Measurements from ENCODE around the gene DNAJC2. TPM values are rescaled to one million over a fixed set of nuclear protein-coding genes. Genes with fewer than 3 reads are reported as not detected.
A peak's percentile ranks its signal among the peaks of the same experiment; 100 is the strongest.

Gene DNAJC2
- total RNA-seq, 2 experiments from 2014 or later: 51.1 to 51.5 TPM

DNA sequence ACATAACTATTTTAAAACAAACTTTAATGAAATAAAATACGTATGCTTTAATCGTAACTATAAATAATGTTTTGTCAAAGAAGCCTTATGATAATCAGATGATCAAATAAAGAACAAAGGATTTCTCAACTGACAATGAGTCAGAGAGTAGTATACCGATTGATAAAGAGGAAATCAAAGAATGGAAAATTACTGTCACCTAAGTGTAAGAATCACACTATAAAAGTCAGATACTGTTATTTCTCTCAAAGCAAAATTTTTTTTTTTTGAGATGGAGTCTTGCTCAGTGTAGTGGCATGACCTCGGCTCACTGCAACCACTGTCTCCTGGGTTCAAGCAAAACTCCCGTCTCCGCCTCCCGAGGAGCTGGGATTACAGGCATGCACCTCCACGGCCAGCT, 18.8 kb downstream of the DNAJC2 start:
- no peak overlapping the region for H3K4me3 Mint-ChIP-seq
- POLR2A ChIA-PET: interaction anchor here (0.9 to 1.0 kb wide), 2 partner anchors 21 to 27 kb away, joined by 3 to 5 read pairs; no protein-coding TSS in a partner anchor
- no peaks in the 10 kb centered on the region for H3K27me3 Mint-ChIP-seq
- H3K36me3 Mint-ChIP-seq: peaks cover 33% of the 10 kb centered on the region
- peak overlapping the region; percentile 79 for H3K27ac Mint-ChIP-seq
- no peaks in the 10 kb centered on the region for H3K9me3 Mint-ChIP-seq
- intact Hi-C loops (cut with micrococcal nuclease): loop anchor here (2.0 kb wide), 1 partner anchor 17 kb away; no protein-coding TSS in a partner anchor
- CTCF ChIA-PET: no interaction called here
- peaks cover 24% of the 10 kb centered on the region for H3K4me1 Mint-ChIP-seq (ENCODE audit: low read depth)
- no peak for DNase-seq

DNA sequence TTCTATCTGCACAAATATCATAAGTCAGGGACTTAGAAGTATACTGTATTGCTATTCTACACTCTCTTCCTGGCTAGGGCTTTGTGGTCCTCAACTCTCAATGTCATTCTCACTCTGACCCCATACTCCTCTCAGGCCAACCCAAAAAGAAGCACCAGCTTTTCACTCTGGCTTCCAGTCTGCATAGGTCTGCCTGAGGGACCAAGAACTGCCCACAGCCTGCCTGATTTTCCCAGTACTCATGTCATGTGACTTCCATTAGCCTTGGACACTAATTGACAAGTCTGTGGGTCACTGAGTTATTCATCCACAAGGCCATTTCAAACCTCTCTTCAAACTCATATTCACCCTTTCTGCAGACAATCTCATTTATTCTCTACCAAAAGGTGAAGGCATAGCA, 27.6 kb downstream of the DNAJC2 start:
- POLR2A ChIA-PET: interaction anchor here (1.2 kb wide), 1 partner anchor 12 kb away, joined by 3 read pairs; no protein-coding TSS in a partner anchor
- Mint-ChIP-seq H3K27ac (peak overlapping the region; percentile 46), H3K36me3 (peaks cover 54% of the 10 kb centered on the region), H3K27me3 (no peaks in the 10 kb centered on the region), H3K4me1 (ENCODE audit: low read depth) (peaks cover 15% of the 10 kb centered on the region), H3K9me3 (no peaks in the 10 kb centered on the region), H3K4me3 (no peak overlapping the region)
- CTCF ChIA-PET: no interaction called here
- intact Hi-C loops (cut with micrococcal nuclease): no loop called here
- DNase-seq: no peak

DNA sequence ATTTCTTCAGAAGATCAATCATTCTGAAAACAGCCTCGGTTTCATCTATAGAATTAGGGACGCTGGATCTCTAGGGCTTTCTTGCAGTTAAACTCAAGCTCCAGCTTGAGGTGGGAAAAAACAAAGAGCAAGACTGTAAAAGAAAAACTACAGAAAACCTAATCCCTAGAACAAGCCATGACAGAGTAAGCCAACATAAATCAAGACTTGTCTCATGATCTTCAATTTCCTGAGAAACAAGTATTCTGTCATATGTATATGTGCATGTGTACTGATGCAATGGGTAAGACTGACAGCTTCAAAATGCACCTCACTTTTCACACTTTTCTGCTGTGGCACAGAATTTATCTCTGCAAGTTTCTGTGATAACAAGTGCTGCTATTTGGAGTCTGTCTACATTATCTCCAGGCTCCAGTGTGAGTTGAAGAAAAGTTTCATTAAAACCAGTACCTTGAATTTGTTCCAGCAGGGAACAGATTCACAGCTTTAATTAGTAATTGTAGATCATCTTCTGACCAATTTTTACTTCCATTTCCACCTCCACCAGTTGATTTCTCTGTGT, 28.1 kb downstream of the DNAJC2 start:
- Mint-ChIP-seq H3K4me3 (no peak overlapping the region), H3K27me3 (no peaks in the 10 kb centered on the region), H3K27ac (peak overlapping the region; percentile 46), H3K4me1 (ENCODE audit: low read depth) (peaks cover 15% of the 10 kb centered on the region), H3K36me3 (peaks cover 58% of the 10 kb centered on the region), H3K9me3 (no peaks in the 10 kb centered on the region)
- CTCF ChIA-PET: no interaction called here
- DNase-seq: no peak
- POLR2A ChIA-PET: interaction anchor here (1.2 kb wide), 1 partner anchor 12 kb away, joined by 3 read pairs; no protein-coding TSS in a partner anchor
- intact Hi-C loops (cut with micrococcal nuclease): no loop called here

DNA sequence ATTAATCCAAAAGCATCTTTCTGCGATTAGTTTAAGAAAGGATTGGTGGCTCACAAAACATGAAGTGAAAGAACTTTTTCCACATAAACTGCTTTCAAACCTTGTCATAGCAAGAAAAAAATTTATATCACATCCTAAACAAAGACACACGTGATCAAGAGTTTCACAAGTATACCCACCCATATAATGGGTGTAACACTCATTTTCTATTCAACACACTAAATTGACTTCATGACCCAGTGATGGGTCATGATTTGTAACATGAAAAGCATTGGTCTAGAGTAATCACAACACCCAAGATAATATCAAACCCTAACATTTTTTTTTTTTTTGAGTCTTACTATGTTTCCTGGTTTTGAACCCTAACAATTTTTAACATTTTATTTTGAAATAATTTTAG, 29.7 kb downstream of the DNAJC2 start:
- Mint-ChIP-seq H3K27me3 (no peaks in the 10 kb centered on the region), H3K27ac (peak overlapping the region; percentile 67), H3K9me3 (no peaks in the 10 kb centered on the region), H3K4me1 (ENCODE audit: low read depth) (peaks cover 15% of the 10 kb centered on the region), H3K4me3 (no peak overlapping the region), H3K36me3 (peaks cover 64% of the 10 kb centered on the region)
- ChIA-PET CTCF (no interaction called here), POLR2A (interaction anchor here (0.5 to 1.6 kb wide), 2 partner anchors 11 to 13 kb away, joined by 3 read pairs; no protein-coding TSS in a partner anchor)
- intact Hi-C loops (cut with micrococcal nuclease): no loop called here
- no peak for DNase-seq

DNA sequence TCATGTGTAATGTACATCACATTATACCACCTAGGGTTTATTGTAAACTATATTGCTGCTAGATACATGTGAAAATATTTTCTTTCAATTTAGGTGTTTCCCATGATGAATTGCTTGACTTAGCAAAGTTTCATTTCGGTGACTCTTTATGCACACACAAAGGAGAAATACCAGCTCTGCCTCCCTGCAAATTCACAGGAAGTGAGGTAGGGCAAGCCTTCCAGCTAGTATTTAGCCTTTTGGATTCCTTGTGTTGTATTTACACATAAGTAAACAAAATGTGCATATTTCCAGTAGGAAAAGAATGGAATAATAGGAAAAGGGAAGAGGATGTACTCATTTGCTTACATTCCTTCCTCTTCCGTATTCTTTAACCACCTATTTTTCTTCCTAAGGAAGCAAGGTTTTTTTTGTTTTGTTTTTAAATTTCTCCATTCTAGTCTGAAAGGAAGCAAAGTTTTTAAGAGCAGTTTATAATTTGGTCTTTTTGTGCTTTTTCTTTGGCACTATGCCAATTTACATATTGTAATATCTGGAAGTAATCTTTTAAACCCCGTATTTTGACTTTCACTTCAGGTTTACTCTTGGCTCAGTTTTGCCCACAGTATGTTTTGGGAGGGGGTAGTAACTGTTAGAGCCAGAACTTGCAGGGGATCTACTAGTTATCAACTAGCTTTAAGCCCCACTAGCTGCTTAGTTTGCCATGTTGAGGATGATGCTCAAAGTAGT, 36.9 kb downstream of the DNAJC2 start:
- peaks cover 32% of the 10 kb centered on the region for H3K4me1 Mint-ChIP-seq (ENCODE audit: low read depth)
- no peaks in the 10 kb centered on the region for H3K27me3 Mint-ChIP-seq
- POLR2A ChIA-PET: interaction anchor here (1.1 to 1.6 kb wide), 2 partner anchors 36 to 40 kb away, joined by 3 to 4 read pairs; partner anchors contain the start of gene PSMC2
- intact Hi-C loops (cut with micrococcal nuclease): no loop called here
- peak overlapping the region; percentile 69 for H3K27ac Mint-ChIP-seq
- no peak for DNase-seq
- CTCF ChIA-PET: no interaction called here
- H3K4me3 Mint-ChIP-seq: no peak overlapping the region
- peaks cover 60% of the 10 kb centered on the region for H3K36me3 Mint-ChIP-seq
- peaks cover 5% of the 10 kb centered on the region for H3K9me3 Mint-ChIP-seq

DNA sequence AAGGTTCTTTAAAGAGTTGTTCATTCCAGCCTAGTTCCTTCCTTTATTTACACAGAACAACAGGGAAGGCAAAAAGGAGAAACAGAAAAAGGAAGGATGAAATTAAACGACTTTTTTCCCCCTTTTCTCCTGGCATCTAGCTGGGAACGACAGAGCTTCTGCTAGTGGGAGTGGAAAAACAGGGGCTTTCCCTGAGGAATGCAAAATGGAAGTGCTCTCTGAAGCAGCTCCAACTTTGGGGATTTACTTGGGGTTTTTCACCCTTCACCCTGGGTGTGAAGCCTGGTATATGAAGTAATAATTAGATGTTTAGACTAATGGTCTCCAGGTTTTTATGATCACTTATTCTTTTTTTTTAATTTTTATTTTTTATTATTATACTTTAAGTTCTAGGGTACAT, 43.1 kb downstream of the DNAJC2 start:
- ChIA-PET CTCF (no interaction called here), POLR2A (interaction anchor here (0.7 kb wide), 1 partner anchor 12 kb away, joined by 4 read pairs; no protein-coding TSS in a partner anchor)
- no peaks in the 10 kb centered on the region for H3K27me3 Mint-ChIP-seq
- peaks cover 50% of the 10 kb centered on the region for H3K4me1 Mint-ChIP-seq (ENCODE audit: low read depth)
- peaks cover 5% of the 10 kb centered on the region for H3K9me3 Mint-ChIP-seq
- H3K36me3 Mint-ChIP-seq: peaks cover 41% of the 10 kb centered on the region
- H3K4me3 Mint-ChIP-seq: no peak overlapping the region
- H3K27ac Mint-ChIP-seq: no peak overlapping the region
- intact Hi-C loops (cut with micrococcal nuclease): no loop called here
- no peak for DNase-seq

DNA sequence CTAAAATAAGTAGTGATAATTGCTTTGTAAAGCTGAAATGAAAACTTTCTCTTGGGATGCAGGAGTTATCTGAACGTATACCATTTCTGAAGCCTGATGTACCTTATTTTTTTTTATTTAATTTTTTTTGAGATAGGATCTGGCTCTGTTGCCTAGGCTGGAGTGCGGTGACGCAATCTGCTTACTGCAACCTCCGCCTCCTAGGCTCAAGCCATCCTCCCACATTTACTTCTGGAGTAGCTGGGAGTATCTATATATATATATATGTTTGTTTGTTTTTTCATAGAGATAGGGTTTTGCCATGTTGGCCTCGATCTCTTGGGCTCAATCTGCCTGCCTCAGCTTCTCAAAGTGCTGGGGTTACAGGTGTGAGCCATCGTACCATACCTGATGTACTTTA, 44.9 kb downstream of the DNAJC2 start:
- intact Hi-C loops (cut with micrococcal nuclease): no loop called here
- Mint-ChIP-seq H3K27me3 (no peaks in the 10 kb centered on the region), H3K9me3 (peaks cover 5% of the 10 kb centered on the region), H3K4me1 (ENCODE audit: low read depth) (peaks cover 49% of the 10 kb centered on the region), H3K4me3 (no peak overlapping the region), H3K27ac (no peak overlapping the region), H3K36me3 (peaks cover 31% of the 10 kb centered on the region)
- POLR2A ChIA-PET: interaction anchor here (1.1 kb wide), 1 partner anchor 27 kb away, joined by 5 read pairs; no protein-coding TSS in a partner anchor
- CTCF ChIA-PET: interaction anchor here (3.5 kb wide), 1 partner anchor 107 kb away, joined by 24 read pairs; no protein-coding TSS in a partner anchor
- no peak for DNase-seq

DNA sequence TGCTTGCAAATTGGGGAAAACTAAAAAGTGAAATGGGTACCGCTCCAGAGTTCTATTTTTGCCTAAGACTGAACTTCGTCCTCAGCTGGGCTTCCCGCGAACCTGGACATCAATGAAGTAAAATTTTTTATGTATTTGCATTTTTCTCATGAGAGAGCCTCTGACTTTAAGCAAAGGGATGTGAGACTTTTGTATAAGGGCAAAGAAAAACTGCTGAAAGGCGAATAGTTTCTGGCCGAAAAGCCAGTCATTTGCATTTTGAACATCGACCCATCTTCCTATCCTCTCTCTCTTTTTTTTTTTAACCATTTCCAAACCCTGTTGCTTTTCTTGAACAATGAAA, 46.8 kb downstream of the DNAJC2 start:
- CTCF ChIA-PET: interaction anchor here (1.8 to 3.5 kb wide), 3 partner anchors 15 to 111 kb away, joined by 5 to 24 read pairs (median 12); no protein-coding TSS in a partner anchor
- no peaks in the 10 kb centered on the region for H3K9me3 Mint-ChIP-seq
- peaks cover 19% of the 10 kb centered on the region for H3K36me3 Mint-ChIP-seq
- H3K4me3 Mint-ChIP-seq: peak overlapping the region; percentile 80
- no peak for DNase-seq
- POLR2A ChIA-PET: no interaction called here
- no peaks in the 10 kb centered on the region for H3K27me3 Mint-ChIP-seq
- intact Hi-C loops (cut with micrococcal nuclease): loop anchor here (1.0 kb wide), 3 partner anchors 18 to 109 kb away; partner anchors contain the start of gene PSMC2
- peak overlapping the region; percentile 75 for H3K27ac Mint-ChIP-seq
- H3K4me1 Mint-ChIP-seq (ENCODE audit: low read depth): peaks cover 39% of the 10 kb centered on the region

DNA sequence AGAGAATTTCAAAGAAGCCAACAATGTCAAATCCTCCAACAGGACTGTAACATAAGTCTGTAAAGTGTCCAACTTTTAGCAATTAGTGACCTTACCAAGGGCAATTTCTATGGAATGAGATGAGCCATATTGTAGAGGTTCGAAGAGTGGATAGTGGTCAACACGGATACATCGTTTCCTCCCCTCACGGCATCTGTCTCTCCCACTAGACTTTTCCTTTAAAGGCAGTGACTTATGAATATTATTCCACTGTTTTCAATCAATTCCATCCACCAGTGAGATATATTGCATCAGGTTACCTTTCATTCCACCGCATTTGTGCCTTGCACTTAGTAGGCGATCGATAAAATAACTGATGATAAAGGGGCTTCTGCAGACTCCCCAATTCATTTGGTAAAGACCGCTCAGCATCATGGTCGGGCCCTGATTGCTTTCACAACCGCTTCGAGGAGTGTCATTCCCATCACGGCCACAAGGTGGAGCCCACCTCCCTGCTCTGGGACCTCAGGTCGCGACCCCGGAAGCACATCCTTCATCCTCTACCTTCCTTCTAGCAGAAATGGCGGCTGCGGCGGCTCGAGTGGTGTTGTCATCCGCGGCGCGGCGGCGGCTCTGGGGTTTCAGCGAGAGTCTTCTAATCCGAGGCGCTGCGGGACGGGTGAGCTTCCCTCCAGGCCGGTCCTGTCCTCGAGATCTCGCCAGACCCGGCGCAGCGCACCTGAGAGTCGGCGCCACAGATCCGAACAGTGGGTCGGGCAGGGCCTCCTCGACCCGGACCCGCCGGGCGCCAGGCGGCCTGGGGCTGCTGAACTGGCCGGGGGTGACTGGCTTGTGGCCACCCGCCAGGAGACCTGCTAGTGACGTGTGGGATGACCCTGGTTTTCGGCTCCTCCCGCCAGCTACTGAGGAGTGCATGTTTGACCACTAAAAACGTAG, 47.4 kb downstream of the DNAJC2 start, which contains the start of gene PMPCB:
Gene PMPCB, plus strand, starts transcription at position 535 of the 936 bp plus-strand sequence. Its CDS starts 25 bp downstream, at position 560.
- Mint-ChIP-seq H3K27me3 (no peaks in the 10 kb centered on the region), H3K9me3 (no peaks in the 10 kb centered on the region), H3K27ac (peak within 1 kb of the TSS; percentile 75), H3K4me3 (peak within 1 kb of the TSS; percentile 80), H3K36me3 (peaks cover 16% of the 10 kb centered on the region), H3K4me1 (ENCODE audit: low read depth) (peaks cover 35% of the 10 kb centered on the region)
- intact Hi-C loops (cut with micrococcal nuclease): loop anchor here (1.0 kb wide), 3 partner anchors 17 to 110 kb away; partner anchors contain the start of gene PSMC2
- CTCF ChIA-PET: interaction anchor here (1.8 to 3.5 kb wide), 3 partner anchors 15 to 112 kb away, joined by 5 to 24 read pairs (median 12); no protein-coding TSS in a partner anchor
- POLR2A ChIA-PET: no interaction called here
- DNase-seq: peak; percentile 98

DNA sequence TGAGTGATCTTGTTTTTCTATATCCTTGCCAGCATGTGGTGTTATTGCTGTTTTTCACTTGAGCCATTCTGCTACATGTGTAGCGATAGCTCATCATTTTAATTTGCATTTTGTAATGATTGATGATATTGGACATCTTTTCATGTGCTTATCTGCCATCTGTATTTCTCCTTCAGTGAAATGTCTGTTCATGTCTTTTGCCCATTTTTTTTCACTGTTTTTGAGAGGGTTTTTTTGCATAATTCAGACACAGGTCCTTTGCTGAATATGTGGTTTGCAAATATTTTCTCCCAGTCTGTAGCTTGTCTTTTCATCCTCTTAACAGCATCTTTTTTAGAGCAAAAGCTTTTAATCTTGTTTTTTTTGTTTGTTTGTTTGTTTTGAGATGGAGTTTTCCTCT, 51.0 kb downstream of the DNAJC2 start:
- peaks cover 8% of the 10 kb centered on the region for H3K27me3 Mint-ChIP-seq
- ChIA-PET CTCF (interaction anchor here (0.8 kb wide), 1 partner anchor 114 kb away, joined by 3 read pairs; no protein-coding TSS in a partner anchor), POLR2A (no interaction called here)
- no peaks in the 10 kb centered on the region for H3K36me3 Mint-ChIP-seq
- H3K9me3 Mint-ChIP-seq: no peaks in the 10 kb centered on the region
- intact Hi-C loops (cut with micrococcal nuclease): no loop called here
- peaks cover 21% of the 10 kb centered on the region for H3K4me1 Mint-ChIP-seq (ENCODE audit: low read depth)
- no peak overlapping the region for H3K4me3 Mint-ChIP-seq
- DNase-seq: no peak
- H3K27ac Mint-ChIP-seq: no peak overlapping the region

DNA sequence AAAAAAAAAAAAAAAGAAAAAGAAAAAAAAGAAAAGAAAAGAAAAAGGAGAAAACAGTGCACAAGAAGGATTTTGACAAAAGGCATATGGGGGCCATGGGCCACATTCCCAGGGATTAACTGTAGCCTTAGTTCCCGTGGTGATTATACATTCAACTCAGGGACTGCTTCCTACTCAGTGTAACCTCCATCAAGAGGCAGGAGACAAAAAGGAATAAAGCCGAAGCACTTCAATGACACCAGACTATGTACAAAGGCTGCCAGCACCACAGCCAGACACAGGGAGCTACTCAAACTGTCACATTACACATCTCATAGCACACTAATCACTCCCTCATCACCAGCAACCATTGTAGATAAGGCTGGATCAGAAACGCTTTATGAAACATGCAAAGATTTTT, 52.4 kb downstream of the DNAJC2 start:
- H3K4me3 Mint-ChIP-seq: no peak overlapping the region
- no peaks in the 10 kb centered on the region for H3K36me3 Mint-ChIP-seq
- CTCF ChIA-PET: no interaction called here
- intact Hi-C loops (cut with micrococcal nuclease): no loop called here
- no peak overlapping the region for H3K27ac Mint-ChIP-seq
- DNase-seq: no peak
- peaks cover 8% of the 10 kb centered on the region for H3K27me3 Mint-ChIP-seq
- H3K9me3 Mint-ChIP-seq: no peaks in the 10 kb centered on the region
- POLR2A ChIA-PET: no interaction called here
- peaks cover 13% of the 10 kb centered on the region for H3K4me1 Mint-ChIP-seq (ENCODE audit: low read depth)

Measured in activated CD4-positive, alpha-beta memory T cell treated with anti-CD3 and anti-CD28 coated beads for 36 hours (primary cell).